ENCODE results near the gene RSPO3. TPM values are rescaled to one million over a fixed set of nuclear protein-coding genes. Genes with fewer than 3 reads are reported as not detected.

The RSPO3 gene
- total and polyA plus RNA-seq, 2 of the 4 experiments (the other 2 are of a cell fraction), result not detected

DNA sequence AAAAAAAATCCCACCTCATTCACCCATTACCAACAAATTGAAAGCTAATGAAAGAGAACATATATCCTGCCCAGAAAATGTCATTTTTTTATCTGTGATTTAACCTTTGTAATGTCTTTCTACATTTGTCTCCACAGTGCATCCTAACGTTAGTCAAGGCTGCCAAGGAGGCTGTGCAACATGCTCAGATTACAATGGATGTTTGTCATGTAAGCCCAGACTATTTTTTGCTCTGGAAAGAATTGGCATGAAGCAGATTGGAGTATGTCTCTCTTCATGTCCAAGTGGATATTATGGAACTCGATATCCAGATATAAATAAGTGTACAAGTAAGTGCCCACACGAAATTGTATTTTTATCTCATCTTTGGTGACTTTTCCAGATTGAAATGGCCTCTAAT is 30.0 kb downstream of the RSPO3 start:
- Histone ChIP-seq H4K8ac (ENCODE audit: low read depth in 2 of 2, low read length in 2 of 2) (no peak overlapping the region), H2AFZ (replicated peaks; ENCODE audit: low read length, poor library complexity) (no peak overlapping the region), H4K20me1 (ENCODE audit: insufficient read depth, low read length) (no peaks in the 10 kb centered on the region), H2AK5ac (ENCODE audit: low read depth, low read length) (no peak overlapping the region), H3K4ac (ENCODE audit: low read depth, low read length) (no peak overlapping the region), H3K4me2 (ENCODE audit: low read depth, low read length) (no peak overlapping the region), H3K27ac (ENCODE audit: insufficient read depth, low read length) (no peak overlapping the region), H3K56ac (ENCODE audit: extremely low read depth, insufficient read depth, low read length) (no peak overlapping the region), H3K4me1 (ENCODE audit: control insufficient read depth, insufficient read depth, low read length) (no peaks in the 10 kb centered on the region), H4K5ac (ENCODE audit: low read depth, low read length) (no peak overlapping the region), H3K23ac (ENCODE audit: low read depth, low read length) (no peak overlapping the region), H3K79me1 (ENCODE audit: low read depth in 1 of 2, low read length in 2 of 2) (no peaks in the 10 kb centered on the region), H3K18ac (ENCODE audit: low read depth, low read length) (no peak overlapping the region), H3K14ac (replicated peaks; ENCODE audit: low read depth, low read length) (no peak overlapping the region), H4K91ac (ENCODE audit: insufficient read depth, low read depth, low read length) (no peak overlapping the region), H3K4me3 (ENCODE audit: insufficient read depth, low read depth, low read length) (no peak overlapping the region), H2AK9ac (replicated peaks; ENCODE audit: low read depth, low read length, poor library complexity) (no peak overlapping the region), H2BK120ac (ENCODE audit: low read depth, low read length) (no peak overlapping the region), H3K27me3 (ENCODE audit: control insufficient read depth, insufficient read depth, low read length) (peaks cover 27% of the 10 kb centered on the region), H3K9ac (ENCODE audit: low read depth, low read length) (no peak overlapping the region), H2BK15ac (ENCODE audit: low read depth, low read length) (no peak overlapping the region), H2BK20ac (ENCODE audit: low read depth, low read length) (no peak overlapping the region), H2BK5ac (ENCODE audit: low read depth, low read length, poor library complexity, severe bottlenecking) (no peak overlapping the region), H3K36me3 (ENCODE audit: control insufficient read depth, insufficient read depth, low read length) (no peaks in the 10 kb centered on the region), H3K9me3 (ENCODE audit: control insufficient read depth, insufficient read depth, low read length) (no peaks in the 10 kb centered on the region), H3K9me1 (ENCODE audit: insufficient read depth, low read length) (no peaks in the 10 kb centered on the region)
- intact Hi-C loops (cut with micrococcal nuclease), result no loop called here
- DNase-seq (no peak), ATAC-seq (ENCODE audit: low read depth) (no peak)
- BruUV-seq (replicated peaks), result no TSS peak
- dilution Hi-C loops (cut with HindIII; ENCODE audit: low sequenced_read_pairs, unreplicated experiment), result no loop called here
- in situ Hi-C loops (cut with MboI; ENCODE audit: low sequenced_read_pairs), result no loop called here
- ChIA-PET POLR2A (ENCODE audit: unreplicated experiment) (no interaction called here), CTCF (no interaction called here)
- WGBS, 2 experiments (ENCODE audit: extremely low coverage in 2 of 2, insufficient read length in 1 of 2), result no CpG with 5 or more reads among the region's 3 CpGs
- TF ChIP-seq RCOR1 (IDR thresholded peaks at IDR 0.05; ENCODE audit: insufficient replicate concordance, low read length), result no peak
- no peak for TF ChIP-seq CTCF (conservative IDR thresholded peaks at IDR 0.05; ENCODE audit: low read depth, low read length)
- no peak for TF ChIP-seq NFE2L2 (IDR thresholded peaks at IDR 0.05; ENCODE audit: low read depth, low read length)
- no peak for TF ChIP-seq MAFK (IDR thresholded peaks at IDR 0.05; ENCODE audit: low read depth, low read length)
- TF ChIP-seq MXI1 (IDR thresholded peaks at IDR 0.05; ENCODE audit: borderline replicate concordance, low read depth, low read length), result no peak
- no peak for TF ChIP-seq FOS (IDR thresholded peaks at IDR 0.05; ENCODE audit: low read depth, low read length)
- TF ChIP-seq RAD21 (IDR thresholded peaks at IDR 0.05; ENCODE audit: low read length), result no peak
- TF ChIP-seq CEBPB (IDR thresholded peaks at IDR 0.05; ENCODE audit: low read depth, low read length), result no peak
- TF ChIP-seq POLR2A (IDR thresholded peaks at IDR 0.05; ENCODE audit: low read depth, low read length), result no peak
- TF ChIP-seq, protein P1, sequence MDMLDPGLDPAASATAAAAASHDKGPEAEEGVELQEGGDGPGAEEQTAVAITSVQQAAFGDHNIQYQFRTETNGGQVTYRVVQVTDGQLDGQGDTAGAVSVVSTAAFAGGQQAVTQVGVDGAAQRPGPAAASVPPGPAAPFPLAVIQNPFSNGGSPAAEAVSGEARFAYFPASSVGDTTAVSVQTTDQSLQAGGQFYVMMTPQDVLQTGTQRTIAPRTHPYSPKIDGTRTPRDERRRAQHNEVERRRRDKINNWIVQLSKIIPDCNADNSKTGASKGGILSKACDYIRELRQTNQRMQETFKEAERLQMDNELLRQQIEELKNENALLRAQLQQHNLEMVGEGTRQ (IDR thresholded peaks at IDR 0.05; ENCODE audit: low read depth, low read length), result no peak
- no peak for TF ChIP-seq BHLHE40 (IDR thresholded peaks at IDR 0.05; ENCODE audit: low read depth, low read length)
- TF ChIP-seq MAZ (IDR thresholded peaks at IDR 0.05; ENCODE audit: borderline replicate concordance, low read depth, low read length), result no peak

All from IMR-90 (cell line).